Large intestine (tissue), 3 donors: ENCODE data around the gene UCK1. TPM values are rescaled to one million over a fixed set of nuclear protein-coding genes. Genes with fewer than 3 reads are reported as not detected.

Experiments
- DNase-seq, 2 donors: peaks; one replicate each; pipeline versions ENCODE4 v3.0.0 to v3.0.0-alpha.2; 2013
- H3K27ac ChIP-seq: one replicate; pipeline ENCODE4 v1.5.1; 2013; ENCODE audit warnings: low read length
- H3K27me3 ChIP-seq: 2 replicates; pipeline ENCODE4 v1.6.1; 2013; ENCODE audit warnings: low read length; ENCODE audit not compliant: control insufficient read depth, insufficient read depth
- H3K36me3 ChIP-seq: 2 replicates; pipeline ENCODE4 v1.6.1; 2013; ENCODE audit warnings: low read length; ENCODE audit not compliant: control insufficient read depth, insufficient read depth
- H3K4me1 ChIP-seq: one replicate; pipeline ENCODE4 v1.6.1; 2013; ENCODE audit warnings: low read length; ENCODE audit not compliant: control insufficient read depth, insufficient read depth
- H3K4me3 ChIP-seq: one replicate; pipeline ENCODE4 v1.5.1; 2013; ENCODE audit warnings: low read length
- H3K9me3 ChIP-seq: one replicate; pipeline ENCODE4 v1.6.1; 2013; ENCODE audit warnings: mild to moderate bottlenecking, low read depth, low read length, moderate library complexity; ENCODE audit not compliant: control insufficient read depth
- WGBS: methylation state at CpG from one replicate; pipeline ENCODE4 v1.1.5; 2013; ENCODE audit warnings: low lambda C conversion rate; ENCODE audit not compliant: insufficient coverage; 5-methylcytosine and 5-hydroxymethylcytosine counted together
- polyA plus RNA-seq: library from polyadenylated mRNA; unstranded; fragments of 120-200 nt; gene quantifications from one replicate; pipeline ENCODE4 v1.2.1, GENCODE V29; 2013

The UCK1 gene
- polyA plus RNA-seq, 1 donor, result 33.9 TPM

- Histone ChIP-seq H3K9me3 (peaks cover 2% of the 10 kb centered on the region), H3K27me3 (no peaks in the 10 kb centered on the region), H3K36me3 (peaks cover 91% of the 10 kb centered on the region), H3K27ac (no peak overlapping the region), H3K4me1 (peaks cover 6% of the 10 kb centered on the region), H3K4me3 (no peak overlapping the region)
- no CpG with 5 or more reads among the region's 40 CpGs for WGBS
- DNase-seq, result no peak
Measured at GRCh38 chr9:131475956-131476776, 54.9 kb downstream of the UCK1 start.

GRCh38 chr9:131475111-131475955 is 55.7 kb downstream of the UCK1 start:
- no CpG with 5 or more reads among the region's 46 CpGs for WGBS
- no peak overlapping the region for H3K27ac ChIP-seq
- DNase-seq, result no peak
- peaks cover 2% of the 10 kb centered on the region for H3K9me3 ChIP-seq
- H3K4me1 ChIP-seq, result peaks cover 6% of the 10 kb centered on the region
- no peak overlapping the region for H3K4me3 ChIP-seq
- H3K27me3 ChIP-seq, result no peaks in the 10 kb centered on the region
- H3K36me3 ChIP-seq, result peaks cover 94% of the 10 kb centered on the region

- no peak for DNase-seq
- WGBS, result no CpG with 5 or more reads among the region's 16 CpGs
- Histone ChIP-seq H3K4me3 (no peak overlapping the region), H3K9me3 (peaks cover 2% of the 10 kb centered on the region), H3K36me3 (peaks cover 94% of the 10 kb centered on the region), H3K27me3 (no peaks in the 10 kb centered on the region), H3K27ac (no peak overlapping the region), H3K4me1 (peaks cover 6% of the 10 kb centered on the region)
Measured at GRCh38 chr9:131474711-131475110, 56.4 kb downstream of the UCK1 start.

- peaks cover 94% of the 10 kb centered on the region for H3K36me3 ChIP-seq
- peaks cover 6% of the 10 kb centered on the region for H3K4me1 ChIP-seq
- peaks cover 2% of the 10 kb centered on the region for H3K9me3 ChIP-seq
- no CpG with 5 or more reads among the region's 10 CpGs for WGBS
- H3K4me3 ChIP-seq, result no peak overlapping the region
- H3K27me3 ChIP-seq, result no peaks in the 10 kb centered on the region
- no peak for DNase-seq
- no peak overlapping the region for H3K27ac ChIP-seq
Measured at GRCh38 chr9:131473891-131474290, 57.2 kb downstream of the UCK1 start.

Other genes with a start within 250 kb of the UCK1 start
- gene PLPP7, start 241.5 kb downstream of the UCK1 start, polyA plus RNA-seq, result 1.1 TPM
- 132 TPM for gene PRRC2B, start 137.2 kb downstream of the UCK1 start, polyA plus RNA-seq
- gene POMT1, start 28.3 kb downstream of the UCK1 start, polyA plus RNA-seq, result 32.1 TPM
- gene PRRT1B, start 14.3 kb upstream of the UCK1 start, polyA plus RNA-seq, result 2.0 TPM
- 39.7 TPM for gene RAPGEF1, start 208.8 kb upstream of the UCK1 start, polyA plus RNA-seq